Cardiac ventricle fibroblast (primary cell): ENCODE results near the gene MC4R. TPM values are rescaled to one million over a fixed set of nuclear protein-coding genes. Genes with fewer than 3 reads are reported as not detected.

Source experiments
- total RNA-seq: library from RNA; depleted of rRNA; stranded (reverse); fragments of >200 nt; gene quantifications from 2 replicates; pipeline ENCODE4 v1.2.3, GENCODE V29; 2015

MC4R gene
- not detected in 2 replicates for total RNA-seq

GRCh38 chr18:60372596-60372995 is at the start of gene MC4R:
MC4R (minus strand) TSS chr18:60372775; CDS start chr18:60372349, 426 bp downstream.

